Measurements from ENCODE around the gene NCOA7. TPM values are rescaled to one million over a fixed set of nuclear protein-coding genes. Genes with fewer than 3 reads are reported as not detected.
A peak's percentile ranks its signal among the peaks of the same experiment; 100 is the strongest.
"Not testable (repeated sequence)": the region's sequence is repeated elsewhere in the genome, so short reads cannot be mapped to it uniquely, and the experiment has no call there.

Gene NCOA7
- total and polyA plus RNA-seq, 8 donors: 1.2 to 131 (median 21.8) TPM

GRCh38 chr6:125769147-125769783 is 21.5 kb upstream of the NCOA7 start:
- no peaks in the 10 kb centered on the region for H3K9me3 ChIP-seq
- 59 to 71% (median 63%) methylated on average over 6 of the region's 6 CpGs for WGBS, 5 donors
- TF ChIP-seq POLR2A (IDR thresholded peaks at IDR 0.05) (no peak), CTCF (IDR thresholded peaks at IDR 0.05) (no peak), POLR2AphosphoS5 (IDR thresholded peaks at IDR 0.05) (no peak), EP300 (IDR thresholded peaks at IDR 0.05) (no peak)

GRCh38 chr6:125773387-125774341 is 17.1 kb upstream of the NCOA7 start:
- no peaks in the 10 kb centered on the region for H3K36me3 ChIP-seq
- TF ChIP-seq POLR2AphosphoS5 (IDR thresholded peaks at IDR 0.05) (no peak), CTCF (IDR thresholded peaks at IDR 0.05) (no peak), EP300 (IDR thresholded peaks at IDR 0.05) (no peak), POLR2A (IDR thresholded peaks at IDR 0.05) (no peak)
- DNase-seq: no peak
- no peak overlapping the region for H3K4me3 ChIP-seq
- H3K4me1 ChIP-seq: no peaks in the 10 kb centered on the region
- intact Hi-C loops (cut with DNase I; ENCODE audit: low total_unique reads): no loop called here
- no peaks in the 10 kb centered on the region for H3K9me3 ChIP-seq
- no peak overlapping the region for H3K27ac ChIP-seq
- no peaks in the 10 kb centered on the region for H3K27me3 ChIP-seq
- 69 to 87% (median 82%) methylated on average over 4 of the region's 4 CpGs for WGBS, 5 donors

More at GRCh38 chr6:125769147-125769783, 21.5 kb upstream of the NCOA7 start:
- Histone ChIP-seq H3K4me3 (no peak overlapping the region), H3K4me1 (no peaks in the 10 kb centered on the region), H3K36me3 (no peaks in the 10 kb centered on the region), H3K27ac (no peak overlapping the region), H3K27me3 (peaks cover 0 to 13% (median 0%) of the 10 kb centered on the region in 3 donors)
- intact Hi-C loops (cut with DNase I; ENCODE audit: low total_unique reads): no loop called here
- no peak for DNase-seq

- H3K9me3 ChIP-seq; H3K4me3 ChIP-seq; DNase-seq; H3K36me3 ChIP-seq; H3K4me1 ChIP-seq; intact Hi-C loops (cut with DNase I; ENCODE audit: low total_unique reads); H3K27ac ChIP-seq; H3K27me3 ChIP-seq: not testable (repeated sequence)
- 62 to 73% (median 70%) methylated on average over 13 to 14 of the region's 14 CpGs for WGBS, 5 donors
Observed at GRCh38 chr6:125776107-125776826, 14.5 kb upstream of the NCOA7 start.

GRCh38 chr6:125779924-125780539 is 10.7 kb upstream of the NCOA7 start:
- TF ChIP-seq POLR2A (IDR thresholded peaks at IDR 0.05): no peak
- peak in 4 of 7 experiments; percentile 19 to 53 (median 44) for TF ChIP-seq CTCF (IDR thresholded peaks at IDR 0.05)
- no peak for TF ChIP-seq EP300 (IDR thresholded peaks at IDR 0.05)
- peak; percentile 12 to 70 (median 63) for TF ChIP-seq POLR2AphosphoS5 (IDR thresholded peaks at IDR 0.05)
- no peaks in the 10 kb centered on the region for H3K27me3 ChIP-seq
- intact Hi-C loops (cut with DNase I; ENCODE audit: low total_unique reads): loop anchor here (10.0 kb wide), 1 partner anchor 195 kb away; no protein-coding TSS in a partner anchor
- H3K27ac ChIP-seq: peak overlapping the region; percentile 90 to 97 (median 95)
- H3K4me3 ChIP-seq: peak overlapping the region; percentile 42 to 59 (median 57)
- no peaks in the 10 kb centered on the region for H3K9me3 ChIP-seq
- peaks cover 0 to 14% (median 4%) of the 10 kb centered on the region in 4 donors for H3K4me1 ChIP-seq
- 11 to 13% (median 12%) methylated on average over 17 of the region's 17 CpGs for WGBS, 5 donors
- peak; percentile 85 to 96 for DNase-seq
- no peaks in the 10 kb centered on the region for H3K36me3 ChIP-seq

All from stomach (tissue), 9 donors.